GM20431 (cell line): ENCODE measurements around the gene TNFRSF19.

Experiments
- in situ Hi-C: fragments of 300-500 bp; cut with MseI, MboI; formaldehyde crosslinking; loops from one replicate; pipeline ENCODE4 v1.15.0; 2020; ENCODE audit warnings: low sequenced_read_pairs; ENCODE audit not compliant: unreplicated experiment

Gene TNFRSF19

GRCh38 chr13:23644527-23645138, 74.4 kb downstream of the TNFRSF19 start:
- in situ Hi-C loops = no loop called here

DNA sequence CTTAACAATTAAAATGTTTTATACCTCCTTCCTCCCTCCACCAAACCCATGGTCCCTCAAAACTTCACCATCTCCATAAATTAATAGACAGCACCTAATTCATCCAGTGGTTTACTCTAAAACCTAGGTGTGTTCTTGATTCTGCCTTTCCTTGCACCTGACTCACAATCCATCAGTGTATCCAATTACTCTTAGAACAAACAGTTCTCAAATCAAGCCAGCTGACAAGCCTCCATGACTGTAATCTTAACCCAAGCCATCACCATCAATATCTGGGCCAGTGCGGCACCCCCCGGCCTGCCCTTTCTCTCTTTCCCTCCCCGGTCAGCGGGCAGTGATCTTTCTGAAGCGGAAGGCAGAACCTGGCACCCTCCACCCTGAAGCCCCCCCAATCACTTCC, 75.6 kb downstream of the TNFRSF19 start:
- in situ Hi-C loops = no loop called here

DNA sequence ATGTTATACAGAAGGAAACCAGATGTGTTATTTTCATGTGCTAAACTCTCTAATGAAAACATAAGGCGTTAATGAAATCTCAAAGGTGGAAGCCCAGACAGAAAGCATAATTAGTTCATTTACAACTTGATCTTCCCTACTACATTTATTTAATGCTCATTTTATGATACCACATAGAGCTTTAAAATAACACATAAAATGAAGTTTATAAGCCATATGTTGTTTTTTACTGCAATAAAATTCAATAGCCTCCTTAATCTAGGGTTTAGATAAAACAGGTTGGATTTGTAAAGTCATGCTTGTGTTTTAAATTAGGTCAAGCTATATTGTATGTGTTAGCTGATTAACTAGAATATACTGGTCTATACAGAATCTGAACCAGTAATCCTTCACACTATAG, 81.2 kb downstream of the TNFRSF19 start:
- in situ Hi-C loops = no loop called here

DNA sequence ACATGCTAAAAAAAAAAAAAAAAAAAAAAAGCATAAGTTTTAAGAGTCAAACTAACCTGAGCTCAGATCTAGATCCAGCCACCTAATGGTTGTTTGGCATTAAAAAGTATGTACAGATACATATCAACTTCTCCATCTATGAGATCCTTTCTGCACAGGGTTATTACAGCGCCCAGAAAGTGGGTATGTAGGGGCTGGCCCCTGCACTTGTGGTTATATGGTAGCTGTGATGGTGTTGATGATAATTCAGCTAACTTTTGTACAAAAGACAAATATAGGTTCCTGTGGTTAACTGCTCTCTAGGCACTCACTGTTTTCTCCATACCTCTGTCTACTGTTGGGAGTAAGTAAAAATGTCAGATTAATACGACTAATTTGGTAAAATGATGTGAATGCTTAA, 81.7 kb downstream of the TNFRSF19 start:
- in situ Hi-C loops = no loop called here

- in situ Hi-C loops = no loop called here
These were observed 82.9 kb downstream of the TNFRSF19 start for GRCh38 chr13:23652909-23653726.

- in situ Hi-C loops = no loop called here
These were observed 84.2 kb downstream of the TNFRSF19 start for GRCh38 chr13:23654111-23655110.

- in situ Hi-C loops = no loop called here
These were observed 85.1 kb downstream of the TNFRSF19 start for GRCh38 chr13:23655321-23655720.

DNA sequence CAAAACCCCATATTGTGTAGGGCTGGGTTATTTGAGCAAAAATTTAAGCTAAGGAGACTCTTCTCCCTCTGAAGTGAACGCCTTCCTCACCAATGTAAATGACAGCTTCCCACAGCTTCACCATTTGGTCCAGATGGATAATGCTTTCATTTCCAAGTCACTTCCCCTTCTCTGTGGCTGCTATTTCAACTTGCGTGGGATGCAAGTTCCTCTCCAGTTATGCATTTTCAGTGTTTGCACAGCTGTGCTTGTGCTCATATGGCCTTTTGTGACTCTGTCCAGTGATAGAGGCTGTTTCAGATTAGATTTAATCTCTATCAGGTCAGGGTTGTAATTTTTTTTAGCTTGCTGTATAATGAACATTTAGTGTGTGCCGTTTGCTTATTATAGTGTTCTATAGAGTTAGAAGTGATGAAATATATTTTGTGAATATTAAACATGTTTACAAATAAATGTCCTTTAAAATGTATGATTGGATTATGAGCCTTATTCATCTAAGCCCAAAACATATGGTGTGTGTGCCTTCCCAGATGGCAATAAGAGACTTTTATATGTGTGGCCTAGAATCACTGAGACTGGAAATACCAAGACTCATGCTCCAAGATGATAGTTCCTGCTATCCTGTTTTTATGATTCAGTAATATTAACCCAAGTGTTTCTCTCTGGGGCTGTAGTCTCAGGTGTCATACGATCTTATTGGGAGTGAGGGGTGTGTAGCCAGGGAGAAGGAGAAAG, 86.6 kb downstream of the TNFRSF19 start:
- in situ Hi-C loops = no loop called here

- in situ Hi-C loops = no loop called here
These were observed 88.8 kb downstream of the TNFRSF19 start for GRCh38 chr13:23658929-23659541.

- in situ Hi-C loops = no loop called here
These were observed 90.0 kb downstream of the TNFRSF19 start for GRCh38 chr13:23660249-23660648.

GRCh38 chr13:23666582-23666981, 96.4 kb downstream of the TNFRSF19 start:
- in situ Hi-C loops = no loop called here

DNA sequence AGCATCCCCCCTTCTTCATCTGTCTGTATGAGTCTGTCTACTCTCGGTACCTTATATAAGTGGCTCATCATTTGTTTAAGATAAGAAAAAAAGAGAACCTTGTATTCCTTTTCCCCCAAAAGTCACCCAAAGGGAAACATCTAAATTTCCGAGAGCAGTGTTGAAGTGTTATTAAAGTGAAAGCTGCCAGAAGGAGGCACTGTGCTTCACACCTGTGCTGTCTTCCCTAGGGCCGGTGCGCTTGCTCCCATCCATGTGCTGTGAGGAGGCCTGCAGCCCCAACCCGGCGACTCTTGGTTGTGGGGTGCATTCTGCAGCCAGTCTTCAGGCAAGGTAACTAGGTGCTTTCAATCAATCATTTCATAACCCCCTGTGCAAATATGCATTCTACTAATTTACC, 97.5 kb downstream of the TNFRSF19 start:
- in situ Hi-C loops = no loop called here

GRCh38 chr13:23668562-23668961, 98.3 kb downstream of the TNFRSF19 start:
- in situ Hi-C loops = no loop called here

GRCh38 chr13:23670793-23671192, 100.6 kb downstream of the TNFRSF19 start:
- in situ Hi-C loops = no loop called here

GRCh38 chr13:23671377-23671776, 101.2 kb downstream of the TNFRSF19 start:
- in situ Hi-C loops = no loop called here

DNA sequence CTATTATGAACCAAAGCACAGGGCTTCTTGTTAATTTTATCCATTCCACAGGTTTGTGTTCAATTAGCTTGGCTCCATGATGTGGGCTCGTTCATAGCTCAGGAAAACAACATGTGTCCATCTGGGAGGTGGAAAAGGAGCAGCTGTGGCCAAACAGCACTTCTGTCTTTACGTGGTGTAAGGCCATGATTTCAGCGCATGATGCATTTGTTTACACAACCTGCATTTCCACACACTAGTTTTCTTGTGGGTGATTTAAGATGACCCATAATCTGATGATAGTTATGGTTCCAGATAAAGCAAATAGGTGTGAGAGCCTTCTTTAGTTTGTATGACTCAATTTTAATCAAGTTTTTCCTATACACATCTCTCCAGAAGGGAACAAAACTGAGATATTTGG, 101.7 kb downstream of the TNFRSF19 start:
- in situ Hi-C loops = no loop called here

GRCh38 chr13:23672616-23673015, 102.4 kb downstream of the TNFRSF19 start:
- in situ Hi-C loops = no loop called here

- in situ Hi-C loops = no loop called here
These were observed 103.1 kb downstream of the TNFRSF19 start for GRCh38 chr13:23673354-23673753.

DNA sequence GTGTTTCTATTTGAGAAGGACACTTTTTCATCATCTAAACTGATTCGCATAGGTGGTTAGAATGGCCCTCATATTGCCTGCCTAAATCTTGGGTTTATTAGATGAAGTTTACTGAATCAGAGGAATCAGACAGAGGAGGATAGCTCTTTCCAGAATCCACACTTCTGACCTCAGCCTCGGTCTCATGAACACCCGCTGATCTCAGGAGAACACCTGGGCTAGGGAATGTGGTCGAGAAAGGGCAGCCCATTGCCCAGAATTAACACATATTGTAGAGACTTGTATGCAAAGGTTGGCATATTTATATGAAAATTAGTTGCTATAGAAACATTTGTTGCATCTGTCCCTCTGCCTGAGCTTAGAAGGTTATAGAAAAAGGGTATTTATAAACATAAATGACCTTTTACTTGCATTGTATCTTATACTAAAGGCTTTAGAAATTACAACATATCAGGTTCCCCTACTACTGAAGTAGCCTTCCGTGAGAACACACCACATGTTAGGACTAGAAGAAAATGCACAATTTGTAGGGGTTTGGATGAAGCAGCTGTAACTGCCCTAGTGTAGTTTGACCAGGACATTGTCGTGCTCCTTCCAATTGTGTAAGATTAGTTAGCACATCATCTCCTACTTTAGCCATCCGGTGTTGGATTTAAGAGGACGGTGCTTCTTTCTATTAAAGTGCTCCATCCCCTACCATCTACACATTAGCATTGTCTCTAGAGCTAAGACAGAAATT, 103.8 kb downstream of the TNFRSF19 start:
- in situ Hi-C loops = no loop called here
